VCaP (cell line): ENCODE data around the gene SRC.

Experiments used
- H3K27ac ChIP-seq: fragments of 450-650 bp; 2 replicates; pipeline ENCODE4 v1.5.1; 2017
- TF ChIP-seq, protein P1 (sequence below): fragments of 450-650 bp; conservative IDR thresholded peaks from 2 replicates; pipeline ENCODE4 v1.5.1; 2017; ENCODE audit warnings: mild to moderate bottlenecking, moderate library complexity

SRC gene

DNA sequence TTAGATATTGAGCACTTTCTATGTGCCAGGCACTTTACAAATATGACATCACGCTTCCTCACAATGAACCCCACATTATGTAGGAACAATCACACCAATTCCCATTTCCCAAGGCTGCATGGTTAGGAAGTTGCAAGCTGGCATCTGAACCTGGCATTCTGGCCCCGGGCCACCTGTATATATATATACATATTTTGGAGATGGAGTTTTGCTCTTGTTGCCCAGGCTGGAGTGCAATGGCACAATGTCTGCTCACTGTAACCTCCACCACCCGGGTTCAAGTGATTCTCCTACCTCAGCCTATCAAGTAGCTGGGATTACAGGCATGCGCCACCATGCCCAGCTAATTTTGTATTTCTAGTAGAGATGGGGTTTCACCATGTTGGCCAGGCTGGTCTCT is 30.4 kb downstream of the SRC start:
- H3K27ac ChIP-seq = no peak overlapping the region
- TF ChIP-seq, protein P1, sequence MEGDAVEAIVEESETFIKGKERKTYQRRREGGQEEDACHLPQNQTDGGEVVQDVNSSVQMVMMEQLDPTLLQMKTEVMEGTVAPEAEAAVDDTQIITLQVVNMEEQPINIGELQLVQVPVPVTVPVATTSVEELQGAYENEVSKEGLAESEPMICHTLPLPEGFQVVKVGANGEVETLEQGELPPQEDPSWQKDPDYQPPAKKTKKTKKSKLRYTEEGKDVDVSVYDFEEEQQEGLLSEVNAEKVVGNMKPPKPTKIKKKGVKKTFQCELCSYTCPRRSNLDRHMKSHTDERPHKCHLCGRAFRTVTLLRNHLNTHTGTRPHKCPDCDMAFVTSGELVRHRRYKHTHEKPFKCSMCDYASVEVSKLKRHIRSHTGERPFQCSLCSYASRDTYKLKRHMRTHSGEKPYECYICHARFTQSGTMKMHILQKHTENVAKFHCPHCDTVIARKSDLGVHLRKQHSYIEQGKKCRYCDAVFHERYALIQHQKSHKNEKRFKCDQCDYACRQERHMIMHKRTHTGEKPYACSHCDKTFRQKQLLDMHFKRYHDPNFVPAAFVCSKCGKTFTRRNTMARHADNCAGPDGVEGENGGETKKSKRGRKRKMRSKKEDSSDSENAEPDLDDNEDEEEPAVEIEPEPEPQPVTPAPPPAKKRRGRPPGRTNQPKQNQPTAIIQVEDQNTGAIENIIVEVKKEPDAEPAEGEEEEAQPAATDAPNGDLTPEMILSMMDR = no peak

DNA sequence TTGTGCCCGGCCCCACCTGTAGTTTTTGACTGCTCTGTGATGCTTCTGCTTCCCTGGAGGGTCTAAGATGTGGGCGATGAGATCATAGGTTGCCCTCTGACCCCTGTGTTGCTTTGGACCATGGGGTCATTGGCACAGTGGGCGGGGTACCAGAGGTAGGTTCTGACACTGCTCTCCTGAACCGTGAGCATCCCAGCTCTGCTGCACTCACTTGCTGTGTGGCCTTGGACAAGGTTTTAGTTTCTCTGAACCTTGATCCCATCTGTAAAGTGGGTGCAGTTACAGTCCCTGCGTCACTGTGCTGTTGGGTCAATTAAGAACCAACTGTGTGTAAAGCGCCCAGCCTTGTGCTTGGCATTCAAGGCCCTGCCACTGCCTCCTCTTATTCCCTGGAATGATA is 30.9 kb downstream of the SRC start:
- TF ChIP-seq, protein P1 = no peak
- H3K27ac ChIP-seq = no peak overlapping the region

DNA sequence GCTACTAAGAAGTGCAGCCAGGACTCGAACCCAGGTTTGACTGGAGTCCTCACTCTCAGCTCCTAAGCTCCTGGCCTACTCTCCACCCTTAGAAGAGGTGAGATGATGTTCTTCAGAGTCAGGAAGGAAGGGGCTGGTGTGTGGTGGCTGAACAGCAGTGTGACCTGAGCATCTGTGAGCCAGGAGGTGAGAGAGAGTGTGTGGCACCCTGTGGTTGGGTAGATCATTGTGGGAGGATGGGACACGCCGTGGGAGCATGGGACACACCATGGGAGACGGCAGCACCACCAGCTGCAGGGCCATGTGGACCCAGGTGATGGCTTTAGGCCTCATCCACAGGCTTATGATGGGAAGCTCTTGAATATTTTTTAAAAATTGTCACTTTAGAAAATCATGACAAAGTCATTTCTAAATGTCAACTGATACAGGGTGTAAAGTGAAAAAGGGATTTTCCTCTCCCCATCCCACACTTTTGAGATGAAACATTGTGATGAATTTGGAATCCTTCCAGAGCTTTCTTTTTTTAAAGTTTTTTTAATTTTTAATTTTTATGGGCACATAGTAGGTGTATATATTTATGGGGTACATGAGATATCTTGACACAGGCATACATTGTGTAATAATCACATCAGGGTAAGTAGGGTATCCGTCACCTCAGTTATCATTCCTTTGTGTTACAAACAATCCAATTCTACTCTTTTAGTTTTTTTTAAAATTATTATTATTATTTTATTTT is 31.6 kb downstream of the SRC start:
- TF ChIP-seq, protein P1 = no peak
- H3K27ac ChIP-seq = no peak overlapping the region

DNA sequence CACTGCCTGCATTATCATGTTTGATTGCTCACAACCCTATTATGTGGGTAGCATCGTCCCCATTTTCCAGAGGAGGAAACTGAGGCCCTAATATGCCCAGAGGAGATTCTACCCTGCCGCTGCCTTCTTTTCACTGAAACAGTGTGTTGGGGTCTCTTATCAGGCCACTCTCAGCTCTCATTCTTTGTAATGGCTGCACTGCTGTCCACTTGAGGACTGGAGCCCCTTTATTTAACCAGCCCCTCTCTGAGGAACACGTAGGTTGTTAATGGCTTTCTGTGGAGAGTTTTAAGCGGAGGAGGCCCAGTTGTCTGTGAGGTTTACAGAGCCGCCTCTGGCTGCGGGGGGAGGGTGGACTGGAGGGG is 32.5 kb downstream of the SRC start:
- no peak overlapping the region for H3K27ac ChIP-seq
- TF ChIP-seq, protein P1 = no peak

DNA sequence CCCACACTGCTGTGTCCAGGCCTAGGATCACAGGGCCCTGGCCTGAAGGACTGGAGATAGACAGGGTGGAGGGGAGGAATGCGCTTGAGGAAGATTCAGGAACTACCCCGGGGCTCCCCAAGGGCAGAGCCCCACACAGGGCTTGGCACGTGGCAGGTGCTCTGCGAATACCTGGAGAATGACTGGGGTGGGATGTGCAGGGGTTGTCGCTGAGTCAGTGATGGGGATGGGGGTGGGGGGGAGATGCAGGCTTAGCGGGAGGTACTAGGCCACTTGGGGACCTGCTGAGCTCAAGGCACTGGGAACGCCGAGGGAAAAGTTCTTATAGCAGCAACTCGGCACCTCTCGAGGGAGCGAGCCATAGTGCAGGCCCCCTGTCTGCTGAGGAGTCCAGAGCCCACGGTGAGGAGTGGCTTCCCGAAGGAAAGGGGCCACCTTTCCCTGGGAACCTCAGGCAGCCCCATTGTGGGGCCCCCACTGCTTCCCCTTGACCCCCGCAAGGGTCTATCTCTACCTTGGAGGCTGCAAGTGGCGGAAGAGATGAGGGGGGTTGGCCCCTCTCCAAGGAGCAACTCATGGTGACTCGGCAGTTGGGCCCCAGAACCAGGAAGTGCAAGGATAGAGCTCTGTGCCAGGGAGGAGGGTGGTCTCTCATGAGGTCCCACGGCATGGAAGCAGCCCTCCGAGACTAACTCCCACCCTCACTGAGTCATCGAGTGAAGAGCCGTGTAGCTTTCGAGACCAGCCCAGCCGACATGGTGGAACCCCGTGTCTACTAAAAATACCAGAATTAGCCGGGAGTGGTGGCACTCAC is 33.1 kb downstream of the SRC start:
- TF ChIP-seq, protein P1 = no peak
- H3K27ac ChIP-seq = no peak overlapping the region

DNA sequence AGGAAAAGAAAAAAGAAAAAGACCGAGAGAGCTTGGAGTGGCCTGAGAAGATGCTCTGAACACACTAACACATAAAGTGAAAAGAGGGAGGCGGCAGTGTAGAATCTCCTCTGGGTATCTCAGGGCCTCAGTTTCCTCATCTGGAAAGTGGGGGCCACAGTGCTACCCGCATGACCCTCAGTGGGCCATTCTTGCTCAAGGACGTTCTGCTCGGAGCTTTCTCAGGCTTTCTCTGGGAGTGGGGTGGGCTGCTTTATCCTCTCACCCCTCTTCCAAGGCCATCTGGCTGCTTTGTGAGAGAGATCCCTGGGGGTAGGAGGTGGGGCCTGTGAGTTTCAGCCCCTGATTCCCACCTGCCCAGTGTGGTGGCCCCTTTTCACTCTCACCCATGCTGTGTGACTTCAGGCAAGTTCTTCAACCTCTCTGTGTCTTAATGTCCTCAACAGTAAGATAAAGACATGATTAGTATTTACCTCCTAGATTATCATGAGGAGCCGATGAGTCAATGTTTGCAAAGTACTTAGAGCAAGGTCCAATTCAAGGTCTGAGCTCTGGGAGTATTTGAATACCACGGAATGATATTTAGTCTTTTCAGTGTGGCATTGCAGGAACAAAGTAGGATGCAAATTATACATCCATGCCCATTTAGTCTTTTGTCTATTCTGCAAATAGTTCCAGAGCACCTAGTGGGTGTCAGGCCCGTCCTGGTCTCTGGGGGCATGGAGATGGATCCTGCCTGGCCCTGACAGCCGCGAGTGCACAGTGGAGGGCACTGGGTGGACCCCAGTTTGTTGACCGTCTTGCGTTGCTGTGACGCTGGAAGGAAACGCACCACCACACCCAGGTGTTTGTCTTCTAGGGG is 34.3 kb downstream of the SRC start:
- no peak overlapping the region for H3K27ac ChIP-seq
- TF ChIP-seq, protein P1 = no peak
